Kidney epithelial cell (primary cell): ENCODE measurements around the gene FBL. TPM values are rescaled to one million over a fixed set of nuclear protein-coding genes. Genes with fewer than 3 reads are reported as not detected.

ENCODE experiments used
- DNase-seq: peaks from one replicate; pipeline ENCODE4 v3.0.0-alpha.2; 2010; ENCODE audit warnings: low read depth
- H3K27me3 ChIP-seq: 2 replicates; pipeline ENCODE4 v1.6.0; 2011; ENCODE audit warnings: low read length; ENCODE audit not compliant: control insufficient read depth, insufficient read depth
- H3K36me3 ChIP-seq: 2 replicates; pipeline ENCODE4 v1.5.1; 2011; ENCODE audit warnings: low read length; ENCODE audit not compliant: control insufficient read depth, insufficient read depth
- H3K4me3 ChIP-seq: 2 replicates; pipeline ENCODE4 v1.5.1; 2011; ENCODE audit warnings: low read depth, mild to moderate bottlenecking, control low read depth, low read length
- total RNA-seq: library from RNA; depleted of rRNA; stranded (reverse); fragments of >200 nt; gene quantifications from 2 replicates; pipeline ENCODE4 v1.2.3, GENCODE V29; 2015
- TF ChIP-seq, protein P1 (sequence below): IDR thresholded peaks from 2 replicates; pipeline ENCODE4 v1.5.1; 2011; ENCODE audit warnings: mild to moderate bottlenecking, moderate library complexity, low read length, control low read depth, inconsistent platforms; ENCODE audit not compliant: insufficient read depth, poor library complexity, severe bottlenecking

The FBL gene
- total RNA-seq, 1 donor from 2014 or later, result 224 TPM

DNA sequence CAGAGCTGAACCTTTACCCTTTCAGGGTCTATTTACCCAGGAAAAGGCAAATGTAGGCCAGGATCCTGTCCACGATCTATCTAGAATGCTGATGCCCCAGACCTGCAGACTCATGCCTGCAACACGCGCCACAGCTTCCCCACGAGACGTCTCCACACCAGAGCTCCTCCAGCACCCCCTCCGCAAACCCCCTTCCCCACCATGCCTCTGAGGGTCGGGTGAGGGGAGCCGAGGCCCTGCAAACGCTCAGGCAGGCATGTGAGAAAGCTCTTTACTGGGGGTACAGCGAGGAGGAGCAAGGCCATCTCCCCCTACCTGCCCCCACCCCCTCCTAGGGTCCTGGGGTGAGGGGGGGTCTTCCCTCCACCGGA lies 21.1 kb downstream of the FBL start:
- no peak overlapping the region for H3K4me3 ChIP-seq
- TF ChIP-seq, protein P1, sequence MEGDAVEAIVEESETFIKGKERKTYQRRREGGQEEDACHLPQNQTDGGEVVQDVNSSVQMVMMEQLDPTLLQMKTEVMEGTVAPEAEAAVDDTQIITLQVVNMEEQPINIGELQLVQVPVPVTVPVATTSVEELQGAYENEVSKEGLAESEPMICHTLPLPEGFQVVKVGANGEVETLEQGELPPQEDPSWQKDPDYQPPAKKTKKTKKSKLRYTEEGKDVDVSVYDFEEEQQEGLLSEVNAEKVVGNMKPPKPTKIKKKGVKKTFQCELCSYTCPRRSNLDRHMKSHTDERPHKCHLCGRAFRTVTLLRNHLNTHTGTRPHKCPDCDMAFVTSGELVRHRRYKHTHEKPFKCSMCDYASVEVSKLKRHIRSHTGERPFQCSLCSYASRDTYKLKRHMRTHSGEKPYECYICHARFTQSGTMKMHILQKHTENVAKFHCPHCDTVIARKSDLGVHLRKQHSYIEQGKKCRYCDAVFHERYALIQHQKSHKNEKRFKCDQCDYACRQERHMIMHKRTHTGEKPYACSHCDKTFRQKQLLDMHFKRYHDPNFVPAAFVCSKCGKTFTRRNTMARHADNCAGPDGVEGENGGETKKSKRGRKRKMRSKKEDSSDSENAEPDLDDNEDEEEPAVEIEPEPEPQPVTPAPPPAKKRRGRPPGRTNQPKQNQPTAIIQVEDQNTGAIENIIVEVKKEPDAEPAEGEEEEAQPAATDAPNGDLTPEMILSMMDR, result no peak
- peaks cover 3% of the 10 kb centered on the region for H3K36me3 ChIP-seq
- no peak for DNase-seq
- no peaks in the 10 kb centered on the region for H3K27me3 ChIP-seq

DNA sequence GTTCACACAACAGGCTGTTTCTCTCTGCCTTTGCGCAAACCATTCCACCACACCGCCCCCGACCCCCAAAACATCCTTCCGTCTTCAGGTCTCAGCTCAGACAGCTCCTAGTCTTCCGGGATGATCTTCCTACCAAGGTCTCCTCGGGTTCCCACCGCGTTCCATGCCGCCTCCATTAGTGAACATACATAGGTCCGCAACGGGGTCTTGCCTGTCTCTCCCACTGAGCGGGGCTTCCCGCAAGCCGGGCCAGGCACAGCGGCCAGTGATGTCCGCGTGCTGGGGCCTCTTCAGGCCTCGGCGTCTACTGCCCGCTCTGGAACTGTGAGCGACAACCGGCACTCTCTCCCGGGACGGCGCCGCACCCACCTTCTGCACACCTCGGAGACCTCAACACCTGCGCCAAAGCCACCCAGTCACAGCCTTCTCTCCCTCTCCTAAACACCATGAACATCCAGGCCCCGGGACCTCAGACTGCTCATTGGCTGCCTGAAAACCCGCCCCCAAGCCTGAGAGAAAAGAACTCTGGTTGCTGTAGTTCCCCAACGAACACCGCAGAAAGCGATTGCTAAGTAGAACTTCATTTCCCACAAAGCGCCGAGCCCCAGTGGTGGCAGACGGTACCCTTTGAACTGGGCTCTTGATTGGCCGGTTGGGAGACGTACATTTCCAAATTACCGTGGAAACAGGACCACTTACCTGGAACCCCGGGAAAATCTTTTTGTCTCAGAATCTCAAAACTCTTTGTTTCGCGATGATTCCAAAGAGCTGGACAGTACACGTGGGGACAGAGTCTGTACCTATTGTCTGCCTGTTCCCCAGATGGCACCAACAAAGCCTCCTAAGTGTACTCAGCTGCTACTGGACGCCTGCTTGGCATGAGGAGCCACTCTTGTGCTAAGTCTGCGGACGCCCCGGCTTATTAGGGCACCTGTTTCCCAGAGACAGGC lies 21.8 kb downstream of the FBL start:
- Histone ChIP-seq H3K4me3 (peak overlapping the region; percentile 71), H3K36me3 (peaks cover 1% of the 10 kb centered on the region), H3K27me3 (no peaks in the 10 kb centered on the region)
- TF ChIP-seq, protein P1, result no peak
- peak; percentile 79 for DNase-seq

DNA sequence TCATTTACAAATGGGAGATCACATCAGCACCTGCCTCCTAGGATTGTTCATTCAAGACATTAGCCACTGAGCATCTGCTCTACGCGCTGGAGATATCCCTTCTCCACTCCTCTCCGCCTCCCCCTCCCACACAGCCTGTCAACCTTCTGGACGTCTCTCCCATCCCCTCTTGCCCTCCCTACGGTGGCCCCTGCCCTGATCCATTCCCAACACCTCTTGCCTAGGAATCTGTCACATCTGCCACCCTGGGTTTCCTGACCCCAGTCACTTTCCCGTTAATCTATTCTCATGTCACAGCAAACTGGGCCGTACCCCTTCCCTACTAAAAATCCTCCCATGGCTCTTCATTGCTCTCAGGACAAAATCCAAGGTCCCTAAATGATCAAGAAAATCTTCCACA lies 22.5 kb downstream of the FBL start:
- TF ChIP-seq, protein P1, result no peak
- peak overlapping the region; percentile 71 for H3K4me3 ChIP-seq

DNA sequence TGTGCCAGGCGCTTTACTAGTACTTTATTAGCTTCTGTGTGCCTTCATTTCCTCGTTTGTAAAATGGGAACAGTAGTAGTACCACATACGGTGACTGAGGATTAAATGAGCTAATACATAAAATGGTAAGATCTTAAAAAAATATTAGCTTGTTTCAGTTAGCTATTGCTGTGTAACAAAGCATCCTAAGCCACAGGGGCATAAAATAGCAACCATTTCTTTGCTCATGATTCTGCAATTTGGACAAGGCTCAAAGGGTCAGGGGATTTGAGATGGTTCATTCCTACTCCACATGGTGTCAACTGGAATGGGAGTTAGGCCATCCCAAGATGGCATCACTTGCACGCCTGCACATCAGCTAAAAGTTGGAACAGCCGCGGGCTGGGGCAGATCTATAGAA lies 25.5 kb downstream of the FBL start:
- no peaks in the 10 kb centered on the region for H3K36me3 ChIP-seq
- TF ChIP-seq, protein P1, result no peak
- no peak overlapping the region for H3K4me3 ChIP-seq
- no peaks in the 10 kb centered on the region for H3K27me3 ChIP-seq
- no peak for DNase-seq

More for the DNA sequence above, 22.5 kb downstream of the FBL start:
- Histone ChIP-seq H3K36me3 (peaks cover 1% of the 10 kb centered on the region), H3K27me3 (no peaks in the 10 kb centered on the region)
- DNase-seq, result no peak

DNA sequence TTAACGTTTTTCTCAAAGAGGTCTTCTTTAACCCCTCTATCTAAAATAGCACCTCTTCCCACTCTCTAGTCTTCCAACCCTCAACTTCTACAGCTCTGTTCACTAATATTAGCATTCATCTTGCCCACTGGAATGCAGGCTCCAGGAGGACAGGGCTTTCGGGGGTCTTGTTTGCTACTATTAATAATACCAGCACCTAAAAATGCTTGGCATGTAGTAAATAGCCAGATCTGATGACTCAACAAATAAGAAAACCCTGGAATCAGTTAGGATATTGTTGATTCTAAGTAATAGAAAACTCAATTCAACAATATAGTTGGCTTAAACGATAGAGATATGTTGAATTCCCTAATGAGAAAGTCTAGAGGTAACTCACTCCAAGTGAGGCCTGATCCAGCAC lies 26.4 kb downstream of the FBL start:
- H3K27me3 ChIP-seq, result no peaks in the 10 kb centered on the region
- TF ChIP-seq, protein P1, result no peak
- H3K36me3 ChIP-seq, result no peaks in the 10 kb centered on the region
- no peak for DNase-seq
- H3K4me3 ChIP-seq, result no peak overlapping the region
